K562 (cell line): Measurements from ENCODE around the gene ZFYVE27. TPM values are rescaled to one million over a fixed set of nuclear protein-coding genes. Genes with fewer than 3 reads are reported as not detected.

Experiments
- ATAC-seq: fragments of 200-7000 bp; cut with Tn5 transposase; 3 replicates; pipeline ENCODE4 v1.9.1; 2020; ENCODE audit warnings: moderate library complexity
- BruUV-seq: library from RNA; stranded (reverse); fragments of 400-500 nt; replicated peaks from 2 replicates; lab custom pipeline; 2021; lab: Mats Ljungman, UMichigan
- CTCF ChIA-PET: fragments of 300-600 bp; formaldehyde crosslinking; extraction: SDS; loops from one replicate; lab custom pipeline; 2021; ENCODE audit warnings: low intra/inter-chr PET ratio; lab: Yijun Ruan, JAX
- POLR2A ChIA-PET: fragments of 300-600, 350-650 bp; sonication (Branson Sonifier 250); formaldehyde crosslinking; extraction: SDS; loops from one replicate; lab custom pipeline; 2021; ENCODE audit warnings: antibody characterized with exemption, inconsistent platforms; lab: Yijun Ruan, JAX
- DNase-seq, 4 experiments: peaks; one replicate each; pipeline versions ENCODE4 v3.0.0 to v3.0.0-alpha.2; 2011 to 2018; ENCODE audit warnings: low spot score in 3 of 4, mixed read lengths in 3 of 4; ENCODE audit errors: extremely low read depth in 1 of 4
- FAIRE-seq: peaks from 2 replicates; lab custom pipeline; 2011; peaks lifted over from hg19 to GRCh38; lab: Jason Lieb, UNC
- H2AFZ ChIP-seq: 2 replicates; pipeline ENCODE4 v1.6.0; 2011; ENCODE audit warnings: low read depth, low read length, control low read depth, inconsistent platforms
- H3K27ac ChIP-seq: fragments of 200-600 bp; 3 replicates; pipeline ENCODE4 v1.8.0; 2011; ENCODE audit warnings: low read depth, mild to moderate bottlenecking, control low read depth, inconsistent platforms, low read length, moderate library complexity, mixed read lengths; ENCODE audit errors: extremely low read depth
- H3K27me3 ChIP-seq, 2 experiments: fragments of 300-600 bp in 1 of 2; 2 replicates in 1 of 2; 3 replicates in 1 of 2; pipeline versions ENCODE4 v1.6.0 to v1.8.0; 2011; ENCODE audit warnings: inconsistent platforms in 2 of 2, low read length in 2 of 2, mild to moderate bottlenecking in 1 of 2, mixed read lengths in 1 of 2, moderate library complexity in 1 of 2; ENCODE audit not compliant: control insufficient read depth in 2 of 2, insufficient read depth in 2 of 2
- H3K36me3 ChIP-seq: fragments of 300-600 bp; 3 replicates; pipeline ENCODE4 v1.8.0; 2011; ENCODE audit warnings: mild to moderate bottlenecking, low read length, inconsistent platforms; ENCODE audit not compliant: control insufficient read depth, insufficient read depth
- H3K4me1 ChIP-seq, 2 experiments: fragments of 200-600 bp in 1 of 2; replicated peaks in 1 of 2; 2 replicates in 1 of 2; 3 replicates in 1 of 2; pipeline versions ENCODE4 v1.5.1 to v1.8.0; 2011; ENCODE audit warnings: inconsistent platforms in 2 of 2, low read length in 2 of 2, mild to moderate bottlenecking in 1 of 2, mixed read lengths in 1 of 2, moderate library complexity in 1 of 2; ENCODE audit not compliant: control insufficient read depth in 2 of 2, insufficient read depth in 2 of 2
- H3K4me2 ChIP-seq: 2 replicates; pipeline ENCODE4 v1.6.1; 2011; ENCODE audit warnings: low read length, control low read depth, inconsistent platforms, mixed read lengths; ENCODE audit not compliant: insufficient read depth
- H3K4me3 ChIP-seq: fragments of 200-600 bp; sonication (generic), shearing (Covaris generic); 2 replicates; pipeline ENCODE4 v1.5.1; 2016; ENCODE audit warnings: control low read depth, inconsistent platforms
- H3K79me2 ChIP-seq: fragments of 200-600 bp; 3 replicates; pipeline ENCODE4 v1.8.0; 2011; ENCODE audit warnings: low read length, inconsistent platforms; ENCODE audit not compliant: control insufficient read depth, insufficient read depth
- H3K9ac ChIP-seq, 2 experiments: 2 replicates each; pipeline versions ENCODE4 v1.6.0 to v1.6.1; 2011; ENCODE audit warnings: low read depth in 2 of 2, low read length in 2 of 2, control low read depth in 1 of 2, inconsistent platforms in 1 of 2, mild to moderate bottlenecking in 1 of 2, mixed read lengths in 1 of 2; ENCODE audit not compliant: insufficient read depth in 1 of 2
- H3K9me1 ChIP-seq: one replicate; pipeline ENCODE4 v1.6.0; 2011; ENCODE audit warnings: inconsistent platforms, mild to moderate bottlenecking, low read length, moderate library complexity; ENCODE audit not compliant: control insufficient read depth, insufficient read depth
- H3K9me3 ChIP-seq: replicated peaks from 2 replicates; pipeline ENCODE4 v1.5.1; 2011; ENCODE audit warnings: low read depth, low read length, inconsistent platforms; ENCODE audit not compliant: control insufficient read depth, insufficient read depth
- H4K20me1 ChIP-seq: replicated peaks from 2 replicates; pipeline ENCODE4 v1.6.1; 2011; ENCODE audit warnings: low read length, inconsistent platforms, mixed read lengths; ENCODE audit not compliant: control insufficient read depth, insufficient read depth
- ARID1B ChIP-seq: fragments of 450-650 bp; IDR thresholded peaks from 2 replicates; pipeline ENCODE4 v1.6.1; 2016; ENCODE audit warnings: antibody characterized with exemption, mild to moderate bottlenecking, inconsistent platforms
- CTBP1 ChIP-seq: fragments of 450-650 bp; IDR thresholded peaks from 2 replicates; pipeline ENCODE4 v1.6.1; 2016; ENCODE audit warnings: borderline replicate concordance
- DPF2 ChIP-seq: fragments of 450-650 bp; IDR thresholded peaks from 2 replicates; pipeline ENCODE4 v1.6.1; 2016
- ERF ChIP-seq: fragments of 450-650 bp; formaldehyde crosslinking; IDR thresholded peaks from 2 replicates; pipeline ENCODE4 v1.4.0; 2020; ENCODE audit warnings: mild to moderate bottlenecking, mixed read lengths
- HDAC1 ChIP-seq, 2 experiments: fragments of 450-650 bp; IDR thresholded peaks; 2 replicates each; pipeline ENCODE4 v1.6.1; 2016 to 2017; ENCODE audit warnings: inconsistent platforms in 1 of 2, mild to moderate bottlenecking in 1 of 2, moderate library complexity in 1 of 2
- JUND ChIP-seq, 2 experiments: IDR thresholded peaks; 2 replicates in 1 of 2; 3 replicates in 1 of 2; pipeline ENCODE4 v1.6.1; 2011; ENCODE audit warnings: borderline replicate concordance in 2 of 2, low read depth in 2 of 2, low read length in 2 of 2, improper control_type of control experiment in 1 of 2, missing biosample characterization in 1 of 2, missing genetic modification characterization in 1 of 2, missing genetic modification reagents in 1 of 2
- KAT7 ChIP-seq: sonication (generic); formaldehyde crosslinking; IDR thresholded peaks from 2 replicates; pipeline ENCODE4 v1.8.0; 2022; ENCODE audit warnings: missing genetic modification reagents, mild to moderate bottlenecking, borderline replicate concordance
- L3MBTL2 ChIP-seq: fragments of 450-650 bp; IDR thresholded peaks from 2 replicates; pipeline ENCODE4 v1.6.1; 2016; ENCODE audit warnings: mild to moderate bottlenecking, moderate library complexity
- MTA3 ChIP-seq: fragments of 450-650 bp; formaldehyde crosslinking; IDR thresholded peaks from 2 replicates; pipeline ENCODE4 v1.6.1; 2017; ENCODE audit warnings: mild to moderate bottlenecking, borderline replicate concordance
- MTF1 ChIP-seq: fragments of 250-450 bp; sonication (Bioruptor Pico); IDR thresholded peaks from 2 replicates; pipeline ENCODE4 v1.9.0; 2021; ENCODE audit warnings: moderate library complexity, mild to moderate bottlenecking, inconsistent platforms, borderline replicate concordance
- NFYB ChIP-seq: IDR thresholded peaks from 2 replicates; pipeline ENCODE4 v1.6.1; 2011; ENCODE audit warnings: mild to moderate bottlenecking, moderate library complexity; ENCODE audit not compliant: insufficient read length; ENCODE audit errors: extremely low read depth
- PCBP1 ChIP-seq: fragments of 200-400 bp; formaldehyde crosslinking; IDR thresholded peaks from 2 replicates; pipeline ENCODE4 v1.6.1; 2018; ENCODE audit warnings: mild to moderate bottlenecking, low read depth, low read length; ENCODE audit not compliant: poor library complexity, severe bottlenecking
- SMARCA4 ChIP-seq: fragments of 450-650 bp; IDR thresholded peaks from 2 replicates; pipeline ENCODE4 v1.6.1; 2016
- SMARCE1 ChIP-seq: fragments of 450-650 bp; IDR thresholded peaks from 2 replicates; pipeline ENCODE4 v1.7.1; 2016; ENCODE audit warnings: mild to moderate bottlenecking
- SNAPC5 ChIP-seq: fragments of 250-450 bp; sonication (Bioruptor Pico); IDR thresholded peaks from 2 replicates; pipeline ENCODE4 v1.8.0; 2021; ENCODE audit warnings: moderate library complexity, mild to moderate bottlenecking, inconsistent platforms
- SOX6 ChIP-seq: fragments of 450-650 bp; IDR thresholded peaks from 2 replicates; pipeline ENCODE4 v1.6.1; 2014; ENCODE audit warnings: mild to moderate bottlenecking
- SPI1 ChIP-seq: IDR thresholded peaks from 2 replicates; pipeline ENCODE4 v1.6.1; 2011; ENCODE audit warnings: low read depth, low read length, control low read depth, borderline replicate concordance
- ZNF224 ChIP-seq: sonication (generic); formaldehyde crosslinking; IDR thresholded peaks from 2 replicates; pipeline ENCODE4 v1.8.0; 2022; ENCODE audit warnings: mild to moderate bottlenecking, missing genetic modification reagents
- ZNF3 ChIP-seq: fragments of 250-450 bp; sonication (Bioruptor Pico); IDR thresholded peaks from 2 replicates; pipeline ENCODE4 v1.5.0; 2021; ENCODE audit warnings: mild to moderate bottlenecking, moderate library complexity
- ZNF766 ChIP-seq: fragments of 200-800 bp; sonication (Bioruptor generic); conservative IDR thresholded peaks from 2 replicates; pipeline ENCODE4 v1.6.1; 2016; ENCODE audit warnings: missing genetic modification characterization, missing compliant biosample characterization
- ZNF778 ChIP-seq: fragments of 450-650 bp; formaldehyde crosslinking; IDR thresholded peaks from 2 replicates; pipeline ENCODE4 v1.4.0; 2020; ENCODE audit warnings: mild to moderate bottlenecking, moderate library complexity
- WGBS: fragments of 100-300 bp; shearing (Covaris generic); methylation state at CpG from one replicate; pipeline ENCODE4 v1.1.6; 2016; ENCODE audit warnings: low coverage, mixed read lengths; ENCODE audit not compliant: insufficient coverage; ENCODE audit errors: missing lambda C conversion rate; 5-methylcytosine and 5-hydroxymethylcytosine counted together
- in situ Hi-C: fragments of 300-500 bp; cut with MboI; formaldehyde crosslinking; loops from 4 replicates; pipeline ENCODE4 v1.15.0; 2018; ENCODE audit warnings: inconsistent platforms, mixed read lengths
- intact Hi-C: fragments of 100-400 bp; cut with micrococcal nuclease; formaldehyde crosslinking; loops from 2 replicates; pipeline ENCODE4 v1.14.2; 2022
- polyA plus RNA-seq, 8 experiments: library from polyadenylated mRNA; depleted of rRNA in 4 of 8; stranded (reverse) in 5 of 8; unstranded in 3 of 8; fragments of >200 nt; fragmentation: Nextera tagmentation in 2 of 8; fragmentation: Illumina TruSeq in 1 of 8; extraction: Ambion mirVana in 2 of 8; extraction: Trizol in 1 of 8; gene quantifications; 2 replicates each; pipeline versions ENCODE4 v1.2.1 to v1.2.3, GENCODE V29; 2011 to 2014; ENCODE audit warnings: inconsistent platforms in 1 of 8, missing spikeins in 1 of 8
- total RNA-seq, 7 experiments: library from RNA; depleted of rRNA in 6 of 7; stranded (reverse); fragments of >200 nt in 6 of 7; fragmentation: Illumina TruSeq in 2 of 7; extraction: Trizol in 2 of 7; gene quantifications; 2 replicates each; pipeline versions ENCODE4 v1.2.1 to v1.2.3, GENCODE V29; 2011 to 2021; ENCODE audit warnings: low replicate concordance in 1 of 7
- TF ChIP-seq, protein P1 (sequence below): fragments of 450-650 bp; IDR thresholded peaks from 2 replicates; pipeline ENCODE4 v1.6.1; 2017; ENCODE audit warnings: mild to moderate bottlenecking, moderate library complexity

The ZFYVE27 gene
- total and polyA plus RNA-seq, 9 of the 15 experiments (the other 6 are each of a cell fraction or from before 2014, with no cell fraction given) = 0.81 to 21.9 (median 15.3) TPM

GRCh38 chr10:97718178-97718577 lies 18.8 kb upstream of the ZFYVE27 start:
- peak overlapping the region in 1 of 2 experiments; percentile 56; a peak in 1 of 4 replicates for H3K9ac ChIP-seq
- H4K20me1 ChIP-seq = no peaks in the 10 kb centered on the region
- TF ChIP-seq L3MBTL2 (peak; percentile 50; the same call in 1 of the 2 replicates), ZNF3 (no peak), SMARCE1 (peak; percentile 31; the same call in 1 of the 2 replicates), KAT7 (no peak), ZNF224 (no peak), ZNF778 (CRISPR knock-in tag) (no peak), JUND (IDR thresholded peaks at IDR 0.05; ENCODE audit: borderline replicate concordance, low read depth, low read length) (no peak), JUND (tag; IDR thresholded peaks at IDR 0.05; ENCODE audit: borderline replicate concordance, low read depth, low read length) (no peak), SOX6 (0 out of 2 replicates have a peak, but pooled peaks have one; percentile 41), NFYB (no peak), ERF (CRISPR knock-in tag) (no peak), MTF1 (CRISPR knock-in tag) (no peak), SNAPC5 (CRISPR knock-in tag) (no peak), DPF2 (peak; percentile 15; the same call in 1 of the 2 replicates), SPI1 (peak; percentile 92), HDAC1 (IDR thresholded peaks at IDR 0.05) (0 out of 4 replicates have a peak, but pooled peaks of 1 of the 2 experiments have one; percentile 22), ARID1B (0 out of 2 replicates have a peak, but pooled peaks have one; percentile 20), PCBP1 (no peak), CTBP1 (peak; percentile 63; the same call in 1 of the 2 replicates), MTA3 (0 out of 2 replicates have a peak, but pooled peaks have one; percentile 16), ZNF766 (CRISPR knock-in tag) (0 out of 2 replicates have a peak, but pooled peaks have one; percentile 35), SMARCA4 (0 out of 2 replicates have a peak, but pooled peaks have one; percentile 19)
- TF ChIP-seq, protein P1, sequence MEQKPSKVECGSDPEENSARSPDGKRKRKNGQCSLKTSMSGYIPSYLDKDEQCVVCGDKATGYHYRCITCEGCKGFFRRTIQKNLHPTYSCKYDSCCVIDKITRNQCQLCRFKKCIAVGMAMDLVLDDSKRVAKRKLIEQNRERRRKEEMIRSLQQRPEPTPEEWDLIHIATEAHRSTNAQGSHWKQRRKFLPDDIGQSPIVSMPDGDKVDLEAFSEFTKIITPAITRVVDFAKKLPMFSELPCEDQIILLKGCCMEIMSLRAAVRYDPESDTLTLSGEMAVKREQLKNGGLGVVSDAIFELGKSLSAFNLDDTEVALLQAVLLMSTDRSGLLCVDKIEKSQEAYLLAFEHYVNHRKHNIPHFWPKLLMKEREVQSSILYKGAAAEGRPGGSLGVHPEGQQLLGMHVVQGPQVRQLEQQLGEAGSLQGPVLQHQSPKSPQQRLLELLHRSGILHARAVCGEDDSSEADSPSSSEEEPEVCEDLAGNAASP = peak; percentile 68
- no peaks in the 10 kb centered on the region for H3K9me1 ChIP-seq
- no peak overlapping the region for H3K4me3 ChIP-seq
- peak overlapping the region; percentile 62; the same call in 1 of the 2 replicates for H2AFZ ChIP-seq
- no peaks in the 10 kb centered on the region for H3K27me3 ChIP-seq
- BruUV-seq = no TSS peak
- ChIA-PET CTCF (no interaction called here), POLR2A (interaction anchor here (0.7 to 1.2 kb wide), 2 partner anchors 17 to 523 kb away, joined by 3 to 4 read pairs; no protein-coding TSS in a partner anchor)
- ATAC-seq (peak; percentile 40; the same call in 2 of the 3 replicates), DNase-seq (peak in 1 of 4 experiments; percentile 26), FAIRE-seq (peak; percentile 46)
- in situ Hi-C loops (no loop called here), intact Hi-C loops (no loop called here)
- peak overlapping the region; percentile 46; the same call in 2 of the 3 replicates for H3K27ac ChIP-seq
- H3K4me1 ChIP-seq = peaks cover 17 to 46% of the 10 kb centered on the region in 2 experiments; a peak in 4 of 5 replicates
- H3K36me3 ChIP-seq = no peaks in the 10 kb centered on the region
- H3K4me2 ChIP-seq = peak overlapping the region; percentile 52
- no peaks in the 10 kb centered on the region for H3K9me3 ChIP-seq
- H3K79me2 ChIP-seq = no peaks in the 10 kb centered on the region; the same call in 2 of the 3 replicates
- WGBS = 24% methylated on average over 6 of the region's 6 CpGs
